Fibroblast of villous mesenchyme (primary cell): ENCODE data around the gene GLIPR2. TPM values are rescaled to one million over a fixed set of nuclear protein-coding genes. Genes with fewer than 3 reads are reported as not detected.

ENCODE experiments used
- DNase-seq: peaks from one replicate; pipeline ENCODE4 v3.0.0-alpha.2; 2010; ENCODE audit warnings: low read depth
- H3K4me3 ChIP-seq: 2 replicates; pipeline ENCODE4 v1.5.1; 2011; ENCODE audit warnings: low read depth, mild to moderate bottlenecking, low read length
- CTCF ChIP-seq: IDR thresholded peaks from 2 replicates; pipeline ENCODE4 v1.5.1; 2012; ENCODE audit warnings: low read depth, mild to moderate bottlenecking, low read length; ENCODE audit not compliant: insufficient read depth
- total RNA-seq: library from RNA; depleted of rRNA; stranded (reverse); fragments of >200 nt; gene quantifications from 2 replicates; pipeline ENCODE4 v1.2.3, GENCODE V29; 2012

The GLIPR2 gene
- total RNA-seq, 1 donor: 29.4 TPM

DNA sequence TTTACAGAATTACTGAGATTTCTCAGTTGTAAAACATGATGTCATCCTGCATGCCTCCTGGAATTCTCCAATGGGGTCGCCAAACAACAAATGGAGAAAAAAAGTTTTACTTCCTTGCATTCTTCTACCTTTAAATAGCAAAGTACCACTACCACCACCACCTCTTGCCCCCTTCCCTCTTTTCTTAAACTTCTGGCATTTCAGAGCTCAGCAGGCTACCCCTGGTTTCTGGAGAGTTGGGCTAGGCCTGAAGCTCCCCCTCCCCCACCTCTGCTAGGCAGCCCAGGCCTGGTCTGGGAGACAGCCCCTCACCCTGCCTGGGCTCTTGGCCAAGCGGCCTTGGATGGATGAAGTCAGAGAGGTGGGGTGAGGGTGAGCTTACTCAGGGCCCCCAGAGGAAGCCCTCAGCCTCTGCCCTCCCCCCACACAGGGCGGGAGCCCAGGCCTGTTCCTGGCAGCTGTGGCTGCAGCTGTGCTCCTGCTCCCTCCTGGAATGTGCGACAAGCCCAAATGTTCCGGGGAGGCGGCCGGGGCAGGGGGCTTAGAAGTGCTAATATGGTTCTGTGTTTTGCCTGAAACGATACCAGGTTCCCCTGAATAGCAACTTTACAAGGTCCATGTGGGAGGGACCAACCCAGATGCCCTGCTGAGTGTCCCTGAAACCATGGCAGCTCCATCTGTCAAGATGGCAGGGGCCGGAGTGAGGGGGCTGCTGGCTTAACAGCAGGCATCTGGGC is 26.7 kb downstream of the GLIPR2 start:
- no peak for TF ChIP-seq CTCF
- H3K4me3 ChIP-seq: no peak overlapping the region
- DNase-seq: peak; percentile 92

DNA sequence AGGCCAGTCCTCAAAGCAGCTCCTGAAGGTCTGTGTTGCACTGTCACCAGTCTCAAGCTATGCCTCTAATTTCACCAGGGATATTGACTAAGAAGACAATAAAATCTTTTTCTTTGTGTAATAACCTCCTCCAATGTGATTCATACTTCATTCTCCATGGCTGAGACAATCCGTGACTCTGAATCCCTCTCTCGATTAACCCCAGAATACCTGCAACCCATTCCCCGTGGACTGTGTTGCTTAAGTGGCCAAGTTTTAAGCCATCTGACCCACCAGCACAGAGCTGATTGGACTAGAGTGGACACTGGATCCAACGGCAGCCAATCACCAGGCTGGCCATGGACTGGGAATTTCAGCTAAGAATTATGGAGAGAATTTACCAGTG is 27.2 kb downstream of the GLIPR2 start:
- peak; percentile 29 for DNase-seq
- H3K4me3 ChIP-seq: no peak overlapping the region
- TF ChIP-seq CTCF: no peak

- DNase-seq: no peak
- H3K4me3 ChIP-seq: no peak overlapping the region
- TF ChIP-seq CTCF: no peak
Measured at GRCh38 chr9:36164372-36164771, 27.8 kb downstream of the GLIPR2 start.

DNA sequence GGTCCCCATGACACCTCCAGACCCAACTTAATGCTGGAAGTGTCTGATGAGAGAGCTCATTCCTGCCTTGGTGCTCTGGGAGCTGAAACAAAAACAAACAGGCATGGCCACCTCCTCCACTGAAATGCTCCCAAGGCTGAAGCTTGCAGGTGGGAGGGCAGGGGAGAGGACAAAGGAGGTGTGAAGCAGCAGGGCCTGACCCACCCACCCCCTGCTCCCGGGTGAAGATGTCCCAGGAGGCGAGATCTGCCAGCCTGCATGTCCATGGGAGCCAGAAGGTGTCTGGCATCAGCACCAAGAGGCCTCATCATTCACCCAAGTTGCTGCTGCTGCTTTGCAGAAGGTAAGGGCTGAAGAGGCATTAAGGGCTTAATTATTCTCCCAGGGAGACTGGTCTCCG is 28.5 kb downstream of the GLIPR2 start:
- DNase-seq: no peak
- TF ChIP-seq CTCF: no peak

DNA sequence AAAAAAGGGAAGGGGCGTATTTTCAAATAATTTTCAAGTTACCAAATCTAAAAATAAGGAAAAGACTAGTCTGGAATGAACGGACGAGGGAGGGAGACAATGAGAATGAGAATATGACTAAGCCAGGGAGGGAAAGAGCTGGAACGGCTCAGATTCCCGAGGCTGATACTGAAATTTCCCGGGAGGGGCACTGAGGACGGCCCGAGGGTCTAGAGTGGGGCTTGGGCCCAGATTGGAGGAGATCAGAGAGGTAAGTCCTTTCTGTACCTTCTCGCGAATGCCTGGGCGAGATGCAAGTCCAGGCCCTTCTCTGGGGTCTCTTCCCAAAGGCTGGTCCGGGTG is 29.3 kb downstream of the GLIPR2 start:
- TF ChIP-seq CTCF: no peak
- DNase-seq: no peak
- H3K4me3 ChIP-seq: peak overlapping the region; percentile 64

More for the DNA sequence above, 28.5 kb downstream of the GLIPR2 start:
- H3K4me3 ChIP-seq: no peak overlapping the region

DNA sequence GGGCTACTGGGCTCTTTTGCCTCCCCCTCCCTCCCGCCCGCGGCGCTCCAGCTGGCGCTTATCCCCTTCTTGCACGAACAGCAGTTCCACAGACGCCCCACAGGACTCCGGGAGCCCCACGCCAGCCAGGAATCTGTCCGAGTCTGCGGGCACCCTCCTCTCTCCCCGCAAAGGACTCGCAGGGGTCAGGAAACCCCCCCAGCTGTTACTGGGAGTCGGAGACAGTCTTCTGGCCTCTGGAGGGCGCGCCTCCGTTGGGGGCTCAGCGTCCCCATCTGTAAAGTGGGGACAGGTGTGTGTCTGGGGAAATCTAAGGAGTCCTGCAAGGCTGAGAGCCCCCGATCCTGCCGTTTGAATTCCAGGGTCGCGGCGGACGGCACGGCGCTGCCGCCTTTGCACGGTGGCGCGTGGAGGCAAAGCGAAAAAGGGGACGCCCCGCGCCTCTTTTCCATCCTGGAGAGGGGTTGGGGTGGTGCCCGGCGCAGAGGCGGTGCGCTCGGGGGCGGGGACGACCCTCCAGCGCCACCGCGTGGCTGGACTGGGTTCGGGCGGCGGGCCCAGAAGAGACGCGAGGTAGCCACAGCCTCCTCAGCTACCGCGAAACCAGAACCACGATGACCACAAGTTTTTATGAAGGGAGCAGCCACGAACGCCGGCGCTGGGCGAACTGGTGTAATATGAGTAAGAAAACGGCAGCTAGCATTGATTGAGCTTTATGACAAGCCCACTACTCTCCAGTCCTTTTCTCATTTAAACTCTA is 29.8 kb downstream of the GLIPR2 start:
- peak; percentile 91 for DNase-seq
- peak overlapping the region; percentile 64 for H3K4me3 ChIP-seq
- peak; percentile 81 for TF ChIP-seq CTCF
